OCI-LY7 (cell line): ENCODE measurements around the gene DPP8. TPM values are rescaled to one million over a fixed set of nuclear protein-coding genes. Genes with fewer than 3 reads are reported as not detected.
"Not testable (repeated sequence)": the region's sequence is repeated elsewhere in the genome, so short reads cannot be mapped to it uniquely, and the experiment has no call there.

Experiments
- BruUV-seq: library from RNA; stranded (reverse); fragments of 400-500 nt; replicated peaks from 2 replicates; lab custom pipeline; 2021; lab: Mats Ljungman, UMichigan
- CTCF ChIA-PET: fragments of 300-600 bp; sonication (Branson Sonifier 250); formaldehyde crosslinking; loops from one replicate; lab custom pipeline; 2022; ENCODE audit warnings: antibody characterized with exemption; ENCODE audit not compliant: unreplicated experiment; lab: Charles Lee
- POLR2A ChIA-PET: fragments of 300-600 bp; sonication (Branson Sonifier 250); formaldehyde crosslinking; loops from one replicate; lab custom pipeline; 2022; ENCODE audit warnings: antibody characterized with exemption; lab: Charles Lee
- DNase-seq: peaks from one replicate; pipeline ENCODE4 v3.0.0-alpha.2; 2015; ENCODE audit warnings: low spot score
- H2AFZ ChIP-seq: fragments of 200-600 bp; sonication (generic), shearing (Covaris generic); 2 replicates; pipeline ENCODE4 v1.6.1; 2014; ENCODE audit warnings: mild to moderate bottlenecking, antibody characterized with exemption, low read length, moderate library complexity
- H3K27ac ChIP-seq: fragments of 200-600 bp; sonication (generic); 2 replicates; pipeline ENCODE4 v1.5.1; 2014; ENCODE audit warnings: mixed run types, low read depth, mild to moderate bottlenecking, moderate library complexity, low read length, inconsistent platforms; ENCODE audit not compliant: poor library complexity, severe bottlenecking
- H3K36me3 ChIP-seq: fragments of 200-600 bp; sonication (generic); 2 replicates; pipeline ENCODE4 v1.6.1; 2014; ENCODE audit warnings: mild to moderate bottlenecking, antibody characterized with exemption, low read length, moderate library complexity, mixed read lengths; ENCODE audit not compliant: insufficient read depth
- H3K4me1 ChIP-seq: fragments of 200-600 bp; sonication (generic); 2 replicates; pipeline ENCODE4 v1.5.1; 2014; ENCODE audit warnings: mild to moderate bottlenecking, low read length; ENCODE audit not compliant: insufficient read depth, poor library complexity, severe bottlenecking
- H3K4me2 ChIP-seq: fragments of 200-600 bp; sonication (generic); 2 replicates; pipeline ENCODE4 v1.6.1; 2014; ENCODE audit warnings: mild to moderate bottlenecking, low read length
- H3K4me3 ChIP-seq: fragments of 200-600 bp; sonication (generic); 2 replicates; pipeline ENCODE4 v1.5.1; 2014; ENCODE audit warnings: mild to moderate bottlenecking, low read depth, low read length; ENCODE audit not compliant: poor library complexity, severe bottlenecking
- H3K79me2 ChIP-seq: fragments of 200-600 bp; sonication (generic); 2 replicates; pipeline ENCODE4 v1.6.1; 2016; ENCODE audit warnings: low read depth, mild to moderate bottlenecking, low read length, moderate library complexity, mixed read lengths; ENCODE audit not compliant: insufficient read depth
- H3K9me2 ChIP-seq: fragments of 200-600 bp; sonication (generic); 2 replicates; pipeline ENCODE4 v1.6.1; 2016; ENCODE audit warnings: mild to moderate bottlenecking, low read length, mixed read lengths; ENCODE audit not compliant: insufficient read depth
- H3K9me3 ChIP-seq: fragments of 200-600 bp; sonication (generic); 2 replicates; pipeline ENCODE4 v1.6.1; 2014; ENCODE audit warnings: mild to moderate bottlenecking, mixed run types, low read length, mixed read lengths
- H4K20me1 ChIP-seq: fragments of 200-600 bp; sonication (generic); 2 replicates; pipeline ENCODE4 v1.6.1; 2014; ENCODE audit warnings: mild to moderate bottlenecking, antibody characterized with exemption, low read length, moderate library complexity, mixed read lengths; ENCODE audit not compliant: insufficient read depth
- CTCF ChIP-seq: fragments of 200-600 bp; sonication (generic); conservative IDR thresholded peaks from 2 replicates; pipeline ENCODE4 v1.5.1; 2014; ENCODE audit warnings: mild to moderate bottlenecking, antibody characterized with exemption, low read length, moderate library complexity, mixed read lengths
- EZH2phosphoT487 ChIP-seq: fragments of 200-600 bp; sonication (generic); IDR thresholded peaks from 2 replicates; pipeline ENCODE4 v1.6.1; 2018; ENCODE audit warnings: low read depth, borderline replicate concordance, mild to moderate bottlenecking, mixed run types, antibody characterized with exemption, low read length, moderate library complexity, mixed read lengths
- intact Hi-C: fragments of 100-400 bp; cut with micrococcal nuclease; formaldehyde crosslinking; loops from one replicate; pipeline ENCODE4 v1.10.0; 2022; ENCODE audit not compliant: unreplicated experiment
- total RNA-seq, 2 experiments: library from RNA; depleted of rRNA in 1 of 2; stranded (reverse); fragments of >200 nt in 1 of 2; shearing (Covaris generic) in 1 of 2; gene quantifications; 2 replicates each; pipeline ENCODE4 v1.2.3, GENCODE V29; 2014 to 2022

DPP8 gene
- total RNA-seq, 2 experiments from 2014 or later: 43.0 to 52.1 TPM

GRCh38 chr15:65551183-65551582 lies 33.7 kb upstream of the DPP8 start:
- ChIA-PET CTCF (interaction anchor here (0.5 kb wide), 1 partner anchor 28 kb away, joined by 4 read pairs; no protein-coding TSS in a partner anchor), POLR2A (interaction anchor here (0.8 kb wide), 1 partner anchor 26 kb away, joined by 3 read pairs; no protein-coding TSS in a partner anchor)
- no peak for DNase-seq
- H3K4me2 ChIP-seq: no peak overlapping the region
- no peaks in the 10 kb centered on the region for H3K9me3 ChIP-seq
- no peak for TF ChIP-seq CTCF
- no peak for TF ChIP-seq EZH2phosphoT487
- BruUV-seq: no TSS peak
- no peak overlapping the region for H3K4me3 ChIP-seq
- H2AFZ ChIP-seq: no peak overlapping the region
- peaks cover 20% of the 10 kb centered on the region for H3K36me3 ChIP-seq
- H3K27ac ChIP-seq: no peak overlapping the region
- peaks cover 12% of the 10 kb centered on the region for H3K79me2 ChIP-seq
- intact Hi-C loops: no loop called here
- H4K20me1 ChIP-seq: no peaks in the 10 kb centered on the region
- H3K9me2 ChIP-seq: no peaks in the 10 kb centered on the region
- H3K4me1 ChIP-seq: no peaks in the 10 kb centered on the region

- Histone ChIP-seq H3K4me3 (no peak overlapping the region), H3K4me1 (no peaks in the 10 kb centered on the region), H4K20me1 (no peaks in the 10 kb centered on the region), H3K79me2 (peaks cover 17% of the 10 kb centered on the region), H3K9me3 (no peaks in the 10 kb centered on the region), H3K4me2 (no peak overlapping the region), H3K36me3 (peaks cover 20% of the 10 kb centered on the region), H3K9me2 (no peaks in the 10 kb centered on the region), H3K27ac (no peak overlapping the region), H2AFZ (no peak overlapping the region)
- DNase-seq: no peak
- BruUV-seq: no TSS peak
- ChIA-PET POLR2A (no interaction called here), CTCF (interaction anchor here (0.5 kb wide), 1 partner anchor 27 kb away, joined by 4 read pairs; no protein-coding TSS in a partner anchor)
- TF ChIP-seq EZH2phosphoT487 (no peak), CTCF (no peak)
- intact Hi-C loops: no loop called here
Measured at GRCh38 chr15:65550681-65551098, 33.2 kb upstream of the DPP8 start.

GRCh38 chr15:65549288-65549687 lies 31.8 kb upstream of the DPP8 start:
- H3K4me3 ChIP-seq, BruUV-seq, H3K4me1 ChIP-seq, H3K9me2 ChIP-seq, H3K9me3 ChIP-seq, CTCF ChIA-PET, intact Hi-C loops, H4K20me1 ChIP-seq, H3K4me2 ChIP-seq, POLR2A ChIA-PET, DNase-seq, H2AFZ ChIP-seq, H3K27ac ChIP-seq: not testable (repeated sequence)
- peaks cover 25% of the 10 kb centered on the region for H3K79me2 ChIP-seq
- H3K36me3 ChIP-seq: peaks cover 19% of the 10 kb centered on the region
